GM10266 (cell line): ENCODE results near the gene SLC10A3.
A peak's percentile ranks its signal among the peaks of the same experiment; 100 is the strongest.

Source experiments
- DNase-seq: peaks from one replicate; pipeline ENCODE4 v3.0.0; 2012; ENCODE audit errors: extremely low spot score
- TF ChIP-seq, protein P1 (sequence below): IDR thresholded peaks from 2 replicates; pipeline ENCODE4 v1.5.1; 2012; ENCODE audit warnings: mild to moderate bottlenecking, low read depth; ENCODE audit not compliant: control insufficient read depth, insufficient read depth; ENCODE audit errors: missing control alignments

Gene SLC10A3

DNA sequence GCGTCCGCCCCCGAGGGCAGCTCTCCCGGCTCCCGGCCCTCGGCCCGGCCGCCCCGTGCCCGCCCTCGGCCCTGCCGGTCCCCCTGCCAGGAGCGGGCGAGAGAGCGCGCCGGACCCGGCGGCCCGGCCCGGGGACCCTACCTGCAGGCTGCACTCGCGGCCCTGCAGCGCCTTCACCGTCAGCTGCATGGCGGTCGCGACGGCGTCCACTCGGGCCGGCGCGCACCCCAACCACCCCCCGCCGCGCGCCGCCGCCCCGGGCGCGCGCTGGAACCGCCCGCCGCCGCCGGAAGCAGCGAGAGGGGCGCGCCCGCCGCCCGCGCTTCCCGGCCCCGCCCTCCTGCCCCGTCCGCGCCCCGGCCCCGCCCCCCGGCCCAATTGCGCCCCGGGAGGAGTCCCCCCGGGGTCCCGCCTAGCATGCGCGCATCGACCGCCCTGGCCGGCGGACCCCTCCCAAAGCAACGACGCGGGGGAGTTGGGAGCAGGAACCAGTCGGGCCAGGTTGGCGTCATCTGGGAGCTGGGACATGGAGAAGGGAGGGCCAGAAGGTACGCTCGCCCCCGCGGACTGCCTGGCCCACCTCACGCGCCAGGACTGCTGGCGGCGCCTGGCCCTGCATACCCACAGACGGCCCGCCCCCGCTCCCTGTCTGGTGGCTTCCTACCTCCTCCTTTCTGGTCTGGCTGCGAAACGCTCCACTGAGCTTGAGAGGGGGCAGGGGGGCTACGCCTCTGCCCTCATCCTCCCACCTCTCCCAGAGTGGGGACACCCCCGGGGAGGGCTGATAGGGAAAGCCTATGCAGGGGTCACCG lies 3.8 kb downstream of the SLC10A3 start, which contains the start of gene UBL4A:
TSS of gene UBL4A (minus strand) at position 220 of the 812 bp plus-strand sequence. CDS start at position 189, 31 bp downstream.
- TF ChIP-seq, protein P1, sequence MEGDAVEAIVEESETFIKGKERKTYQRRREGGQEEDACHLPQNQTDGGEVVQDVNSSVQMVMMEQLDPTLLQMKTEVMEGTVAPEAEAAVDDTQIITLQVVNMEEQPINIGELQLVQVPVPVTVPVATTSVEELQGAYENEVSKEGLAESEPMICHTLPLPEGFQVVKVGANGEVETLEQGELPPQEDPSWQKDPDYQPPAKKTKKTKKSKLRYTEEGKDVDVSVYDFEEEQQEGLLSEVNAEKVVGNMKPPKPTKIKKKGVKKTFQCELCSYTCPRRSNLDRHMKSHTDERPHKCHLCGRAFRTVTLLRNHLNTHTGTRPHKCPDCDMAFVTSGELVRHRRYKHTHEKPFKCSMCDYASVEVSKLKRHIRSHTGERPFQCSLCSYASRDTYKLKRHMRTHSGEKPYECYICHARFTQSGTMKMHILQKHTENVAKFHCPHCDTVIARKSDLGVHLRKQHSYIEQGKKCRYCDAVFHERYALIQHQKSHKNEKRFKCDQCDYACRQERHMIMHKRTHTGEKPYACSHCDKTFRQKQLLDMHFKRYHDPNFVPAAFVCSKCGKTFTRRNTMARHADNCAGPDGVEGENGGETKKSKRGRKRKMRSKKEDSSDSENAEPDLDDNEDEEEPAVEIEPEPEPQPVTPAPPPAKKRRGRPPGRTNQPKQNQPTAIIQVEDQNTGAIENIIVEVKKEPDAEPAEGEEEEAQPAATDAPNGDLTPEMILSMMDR, result no peak
- peak; percentile 84 for DNase-seq

DNA sequence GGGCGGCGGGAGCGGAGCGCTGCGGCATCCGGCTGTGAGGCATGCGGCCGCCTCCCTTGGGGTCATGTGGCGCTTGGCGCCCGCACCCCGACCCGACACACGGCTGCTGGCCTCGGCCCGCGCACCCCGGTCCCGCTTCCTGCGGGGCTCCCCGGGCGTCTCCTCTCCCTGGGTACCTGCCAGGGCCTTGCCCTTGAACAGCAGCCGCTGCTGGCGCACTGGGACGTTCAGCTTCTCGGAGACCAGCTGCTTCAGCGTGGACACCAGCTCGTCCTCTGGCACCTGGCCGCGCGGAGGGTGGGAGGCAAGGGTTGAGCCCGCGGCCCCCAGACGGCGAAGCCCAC lies 4.4 kb downstream of the SLC10A3 start:
- TF ChIP-seq, protein P1, result no peak
- DNase-seq, result no peak

DNA sequence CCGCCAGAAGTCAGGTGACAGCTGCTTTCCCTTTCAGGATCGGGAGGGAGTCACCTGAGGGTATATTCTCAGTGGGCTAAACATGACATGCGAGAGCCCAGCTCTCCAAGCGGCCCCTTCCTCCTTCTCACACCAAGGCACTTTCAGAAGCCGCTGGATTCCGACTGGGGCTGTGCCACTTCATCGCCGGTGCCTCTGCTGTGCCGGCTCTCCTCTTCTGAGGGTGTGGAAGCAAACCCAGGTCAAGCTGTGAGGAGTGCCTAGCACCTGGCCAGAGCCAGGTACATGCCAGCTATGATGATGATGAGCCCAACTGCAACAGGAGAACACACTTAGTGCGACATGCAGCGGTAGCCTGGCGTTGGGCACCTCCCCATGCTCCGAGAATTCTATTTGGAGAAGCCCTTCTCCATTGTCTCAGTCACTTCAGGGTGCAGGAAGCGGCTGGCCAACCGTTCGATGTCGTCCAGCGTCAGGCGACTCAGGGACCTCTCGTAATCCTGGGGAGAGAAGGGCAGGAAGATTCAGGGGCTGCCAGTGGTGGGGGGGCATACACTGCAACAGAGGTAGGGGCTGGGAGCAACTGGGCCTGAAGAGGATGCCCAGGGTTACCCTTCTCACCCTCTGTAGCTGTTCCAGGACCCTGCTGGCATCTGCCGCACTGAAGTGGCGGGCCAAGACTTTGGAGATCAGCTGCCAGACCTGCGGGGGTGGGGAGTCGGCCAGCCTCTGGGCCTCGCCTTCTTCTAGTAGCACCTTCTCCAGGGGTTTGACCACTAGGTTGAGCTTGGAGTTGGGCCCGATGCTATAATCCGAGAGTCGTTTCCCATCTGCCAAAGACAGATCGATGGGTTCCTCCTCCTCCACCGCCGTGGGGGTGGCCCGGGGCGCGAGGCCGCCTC lies 5.0 kb downstream of the SLC10A3 start:
- no peak for DNase-seq
- TF ChIP-seq, protein P1, result no peak

DNA sequence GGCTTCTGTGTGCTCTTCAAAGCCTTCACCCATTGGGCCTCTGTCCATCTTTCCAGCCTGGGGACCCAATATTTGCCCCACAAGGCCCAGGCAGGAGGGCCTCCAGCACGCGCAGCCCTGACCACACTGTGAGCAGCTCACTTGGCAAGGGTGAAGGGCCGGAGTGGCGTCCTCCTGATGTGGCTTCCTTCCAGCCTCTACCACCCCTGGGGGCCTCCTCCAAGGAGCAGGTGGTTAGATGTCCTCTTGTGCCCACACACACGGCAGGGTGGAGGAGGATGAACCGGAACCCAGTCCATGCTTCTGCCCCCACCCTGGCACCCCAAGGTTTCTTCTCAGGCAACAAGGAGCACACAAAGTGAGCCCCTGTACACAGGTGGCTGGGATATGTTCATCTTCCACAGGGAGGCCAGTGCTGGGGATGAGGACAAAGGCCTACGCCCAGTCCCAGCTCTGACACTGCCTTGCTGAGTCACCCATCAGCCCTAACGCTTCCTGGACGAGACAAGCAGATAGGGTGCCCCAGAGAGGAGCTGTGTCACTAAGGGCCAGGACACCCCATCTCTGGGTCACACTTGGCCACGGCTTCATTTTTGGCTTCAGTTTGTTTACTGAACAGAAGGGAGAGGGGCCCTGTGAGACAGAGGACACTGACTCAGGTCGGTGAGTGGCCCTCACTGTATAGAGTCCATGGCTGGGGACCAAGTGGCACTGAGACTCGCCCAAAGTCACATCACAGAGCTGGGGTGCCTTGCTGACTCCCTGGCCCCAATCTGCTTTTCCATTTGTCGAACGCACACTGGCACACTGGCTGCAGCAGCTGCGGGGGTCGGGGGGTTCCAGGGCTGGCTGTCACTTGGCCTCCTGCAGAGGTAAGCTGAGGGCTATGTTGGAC lies 5.9 kb downstream of the SLC10A3 start:
- TF ChIP-seq, protein P1, result no peak

DNA sequence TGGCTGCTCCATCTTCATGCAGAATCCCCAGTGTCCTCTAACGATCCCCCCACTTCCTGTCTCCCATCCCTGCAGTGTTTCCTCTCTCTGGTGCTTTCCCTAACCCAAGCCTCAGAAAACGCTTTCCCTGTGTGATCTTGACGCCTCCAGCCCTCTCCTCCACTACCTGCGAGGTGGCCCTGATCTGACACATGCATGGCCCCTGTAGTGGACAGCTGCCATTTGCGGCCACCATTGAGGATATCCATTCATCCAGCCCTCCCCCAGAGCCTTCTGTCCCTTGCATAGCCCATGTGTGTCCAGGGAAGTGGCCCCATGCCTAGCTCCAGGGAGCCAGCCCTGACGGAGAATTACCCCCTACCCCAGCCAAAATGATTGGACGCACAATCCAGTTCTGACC lies 7.1 kb downstream of the SLC10A3 start:
- TF ChIP-seq, protein P1, result no peak
- no peak for DNase-seq

More for the DNA sequence above, 5.9 kb downstream of the SLC10A3 start:
- no peak for DNase-seq

DNA sequence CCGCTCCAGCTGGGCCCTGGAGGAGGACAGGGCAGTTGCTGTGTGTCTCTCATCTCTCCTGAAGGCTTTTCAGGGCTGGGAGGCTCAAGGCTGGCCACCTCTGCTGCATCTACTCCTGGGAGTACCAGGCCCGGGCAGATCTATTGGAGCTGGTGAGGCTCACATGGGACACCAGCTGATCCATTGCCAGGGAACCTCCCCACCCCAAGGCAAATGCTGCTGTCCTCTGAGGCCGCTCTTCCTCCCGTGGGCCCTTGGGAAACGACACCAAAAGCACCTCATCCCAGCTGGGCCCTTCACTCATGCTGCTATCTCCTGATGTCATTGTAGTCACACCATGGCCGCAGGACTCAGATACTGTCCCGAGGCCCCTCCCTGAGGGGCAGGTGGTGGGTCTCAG lies 7.6 kb downstream of the SLC10A3 start:
- TF ChIP-seq, protein P1, result no peak
- DNase-seq, result no peak
